ENCODE results near the gene ADGRV1.

GRCh38 chr5:91126448-91126847 is 567.9 kb downstream of the ADGRV1 start:
- no peak for TF ChIP-seq POLR2A (IDR thresholded peaks at IDR 0.05; ENCODE audit: low read depth, low read length)
- no peak for TF ChIP-seq POLR2AphosphoS5 (IDR thresholded peaks at IDR 0.05; ENCODE audit: low read depth, low read length)
